GM23338 (cell line): ENCODE results near the gene NINL. TPM values are rescaled to one million over a fixed set of nuclear protein-coding genes. Genes with fewer than 3 reads are reported as not detected.

ENCODE experiments used
- ATAC-seq: fragments of 200-7000 bp; cut with Tn5 transposase; 3 replicates; pipeline ENCODE4 v1.9.1; 2020
- DNase-seq: peaks from one replicate; pipeline ENCODE4 v3.0.0-alpha.2; 2015; ENCODE audit warnings: low spot score
- H2AFZ ChIP-seq: fragments of 200-600 bp; sonication (generic); 2 replicates; pipeline ENCODE4 v1.8.0; 2016; ENCODE audit warnings: antibody characterized with exemption, mild to moderate bottlenecking, moderate library complexity
- H3F3A ChIP-seq: fragments of 200-600 bp; sonication (generic); replicated peaks from 2 replicates; pipeline ENCODE4 v1.8.0; 2017; ENCODE audit warnings: antibody characterized with exemption, mixed run types, low read depth
- H3K27ac ChIP-seq: fragments of 200-600 bp; sonication (generic); 2 replicates; pipeline ENCODE4 v1.6.1; 2016; ENCODE audit warnings: low read depth
- H3K27me3 ChIP-seq: fragments of 200-600 bp; sonication (generic); 2 replicates; pipeline ENCODE4 v1.8.0; 2016; ENCODE audit warnings: mild to moderate bottlenecking, mixed run types, moderate library complexity; ENCODE audit not compliant: insufficient read depth
- H3K36me3 ChIP-seq: fragments of 200-600 bp; sonication (generic); 2 replicates; pipeline ENCODE4 v1.8.0; 2016; ENCODE audit warnings: mild to moderate bottlenecking; ENCODE audit not compliant: insufficient read depth
- H3K4me1 ChIP-seq: fragments of 200-600 bp; sonication (generic); 2 replicates; pipeline ENCODE4 v1.8.0; 2016; ENCODE audit warnings: mild to moderate bottlenecking, moderate library complexity; ENCODE audit not compliant: insufficient read depth
- H3K4me2 ChIP-seq: fragments of 200-600 bp; sonication (generic); 2 replicates; pipeline ENCODE4 v1.7.1; 2017; ENCODE audit warnings: mixed run types
- H3K4me3 ChIP-seq: fragments of 200-600 bp; sonication (generic); 2 replicates; pipeline ENCODE4 v1.6.1; 2016; ENCODE audit warnings: mixed run types
- H3K79me2 ChIP-seq: fragments of 200-600 bp; sonication (generic); replicated peaks from 2 replicates; pipeline ENCODE4 v1.8.0; 2017; ENCODE audit warnings: mild to moderate bottlenecking; ENCODE audit not compliant: insufficient read depth
- H3K9me2 ChIP-seq: fragments of 200-600 bp; sonication (generic); 2 replicates; pipeline ENCODE4 v1.8.0; 2017; ENCODE audit not compliant: insufficient read depth
- H4K20me1 ChIP-seq: fragments of 200-600 bp; sonication (generic); replicated peaks from 2 replicates; pipeline ENCODE4 v1.8.0; 2017; ENCODE audit warnings: mild to moderate bottlenecking; ENCODE audit not compliant: insufficient read depth
- H3K27ac Mint-ChIP-seq: 2 replicates; pipeline ENCODE4 v1.8.0; 2020; ENCODE audit warnings: inconsistent platforms, mild to moderate bottlenecking, moderate library complexity, mixed read lengths
- H3K27me3 Mint-ChIP-seq: 3 replicates; pipeline ENCODE4 v1.8.0; 2022; ENCODE audit warnings: low read depth, mild to moderate bottlenecking, moderate library complexity, mixed read lengths, inconsistent platforms; ENCODE audit not compliant: insufficient read depth, poor library complexity
- H3K36me3 Mint-ChIP-seq: 3 replicates; pipeline ENCODE4 v1.8.0; 2021; ENCODE audit warnings: low read depth, mild to moderate bottlenecking, inconsistent platforms, moderate library complexity, mixed read lengths
- H3K4me1 Mint-ChIP-seq: 3 replicates; pipeline ENCODE4 v1.8.0; 2020; ENCODE audit warnings: mild to moderate bottlenecking, inconsistent platforms, mixed read lengths
- H3K4me3 Mint-ChIP-seq: 3 replicates; pipeline ENCODE4 v1.8.0; 2021; ENCODE audit warnings: moderate library complexity, mild to moderate bottlenecking, inconsistent platforms, mixed read lengths
- H3K9me3 Mint-ChIP-seq: 3 replicates; pipeline ENCODE4 v1.8.0; 2020; ENCODE audit warnings: moderate library complexity, mild to moderate bottlenecking, inconsistent platforms, mixed read lengths
- CTCF ChIP-seq, 2 experiments: fragments of 200-600 bp in 1 of 2; sonication (generic) in 1 of 2; conservative IDR thresholded peaks; 2 replicates each; pipeline versions ENCODE4 v1.5.1 to v1.6.1; 2016 to 2017; ENCODE audit warnings: antibody characterized with exemption in 2 of 2, low read depth in 2 of 2, mild to moderate bottlenecking in 2 of 2, moderate library complexity in 1 of 2
- EZH2phosphoT487 ChIP-seq: fragments of 200-600 bp; sonication (generic); IDR thresholded peaks from one replicate; pipeline ENCODE4 v1.8.1; 2018; ENCODE audit warnings: antibody characterized with exemption; ENCODE audit not compliant: unreplicated experiment
- JUNB ChIP-seq: IDR thresholded peaks from one replicate; pipeline ENCODE4 v1.6.1; 2016; ENCODE audit warnings: antibody characterized with exemption; ENCODE audit not compliant: unreplicated experiment
- NANOG ChIP-seq: IDR thresholded peaks from 2 replicates; pipeline ENCODE4 v1.6.1; 2016; ENCODE audit warnings: antibody characterized with exemption, borderline replicate concordance
- STAT1 ChIP-seq: IDR thresholded peaks from one replicate; pipeline ENCODE4 v1.6.1; 2016; ENCODE audit warnings: antibody characterized with exemption; ENCODE audit not compliant: unreplicated experiment
- ZNF114 ChIP-seq: fragments of 250-450 bp; sonication (Bioruptor Pico); IDR thresholded peaks from 2 replicates; pipeline ENCODE4 v1.5.0; 2020; ENCODE audit warnings: mild to moderate bottlenecking, moderate library complexity
- ZNF331 ChIP-seq: fragments of 250-450 bp; sonication (Bioruptor Pico); IDR thresholded peaks from 2 replicates; pipeline ENCODE4 v1.5.0; 2020; ENCODE audit warnings: low read depth, mild to moderate bottlenecking, moderate library complexity
- polyA plus RNA-seq: library from polyadenylated mRNA; unstranded; fragments of >200 nt; fragmentation: Nextera tagmentation; extraction: Ambion mirVana; gene quantifications from 2 replicates; pipeline ENCODE4 v1.2.1, GENCODE V29; 2016
- total RNA-seq: library from RNA; depleted of rRNA; stranded (reverse); fragments of >200 nt; shearing (Covaris generic); gene quantifications from 2 replicates; pipeline ENCODE4 v1.2.3, GENCODE V29; 2014
- TF ChIP-seq, protein P1 (sequence below): IDR thresholded peaks from 2 replicates; pipeline ENCODE4 v1.6.1; 2016; ENCODE audit warnings: antibody characterized with exemption
- TF ChIP-seq, protein P2 (sequence below): IDR thresholded peaks from one replicate; pipeline ENCODE4 v1.6.1; 2018; ENCODE audit warnings: antibody characterized with exemption; ENCODE audit not compliant: unreplicated experiment

The NINL gene
- total and polyA plus RNA-seq, 2 experiments from 2014 or later, result 18.0 to 31.2 TPM

- no peak overlapping the region for H3K27ac Mint-ChIP-seq
- no peaks in the 10 kb centered on the region for H3K4me1 Mint-ChIP-seq
- peaks cover 3% of the 10 kb centered on the region; the same call in 2 of the 3 replicates for H3K9me3 Mint-ChIP-seq
- no peaks in the 10 kb centered on the region for H3K9me2 ChIP-seq
- H4K20me1 ChIP-seq, result peaks cover 5% of the 10 kb centered on the region; the same call in 1 of the 2 replicates
- no peak overlapping the region for H3K4me3 ChIP-seq
- H3K27ac ChIP-seq, result no peak overlapping the region
- 0 out of 2 replicates have a peak, but pooled peaks cover 3% of the 10 kb centered on the region for H3F3A ChIP-seq
- H3K27me3 ChIP-seq, result no peaks in the 10 kb centered on the region
- ATAC-seq, result no peak
- H3K79me2 ChIP-seq, result no peaks in the 10 kb centered on the region
- peaks cover 45% of the 10 kb centered on the region for H3K36me3 ChIP-seq
- TF ChIP-seq NANOG, result no peak
- no peak for TF ChIP-seq EZH2phosphoT487
- DNase-seq, result no peak
- no peaks in the 10 kb centered on the region for H3K4me1 ChIP-seq
- H3K36me3 Mint-ChIP-seq, result peaks cover 94% of the 10 kb centered on the region
- H2AFZ ChIP-seq, result no peak overlapping the region
- no peak overlapping the region for H3K4me3 Mint-ChIP-seq
- H3K4me2 ChIP-seq, result no peak overlapping the region
- no peaks in the 10 kb centered on the region for H3K27me3 Mint-ChIP-seq
Measured at GRCh38 chr20:25424536-25424935, 160.8 kb downstream of the NINL start.

GRCh38 chr20:25422032-25422431 lies 163.3 kb downstream of the NINL start:
- H3K4me3 Mint-ChIP-seq, result no peak overlapping the region
- Histone ChIP-seq H3K9me2 (no peaks in the 10 kb centered on the region), H3K27ac (peak overlapping the region; percentile 15), H3F3A (0 out of 2 replicates have a peak, but pooled peaks cover 3% of the 10 kb centered on the region), H3K4me2 (no peak overlapping the region), H4K20me1 (peaks cover 1% of the 10 kb centered on the region; the same call in 1 of the 2 replicates), H2AFZ (no peak overlapping the region), H3K4me3 (no peak overlapping the region), H3K36me3 (peaks cover 54% of the 10 kb centered on the region), H3K27me3 (no peaks in the 10 kb centered on the region), H3K4me1 (no peaks in the 10 kb centered on the region), H3K79me2 (peaks cover 6% of the 10 kb centered on the region)
- peaks cover 94% of the 10 kb centered on the region for H3K36me3 Mint-ChIP-seq
- H3K27ac Mint-ChIP-seq, result no peak overlapping the region
- no peaks in the 10 kb centered on the region for H3K27me3 Mint-ChIP-seq
- DNase-seq (no peak), ATAC-seq (no peak)
- peaks cover 3% of the 10 kb centered on the region; the same call in 2 of the 3 replicates for H3K9me3 Mint-ChIP-seq
- H3K4me1 Mint-ChIP-seq, result no peaks in the 10 kb centered on the region
- TF ChIP-seq STAT1 (no peak), JUNB (no peak), CTCF (conservative IDR thresholded peaks at IDR 0.05; ENCODE audit: low read depth in 2 of 2) (no peak), ZNF114 (CRISPR knock-in tag) (no peak), ZNF331 (CRISPR knock-in tag) (no peak), EZH2phosphoT487 (no peak)
- TF ChIP-seq, protein P1, sequence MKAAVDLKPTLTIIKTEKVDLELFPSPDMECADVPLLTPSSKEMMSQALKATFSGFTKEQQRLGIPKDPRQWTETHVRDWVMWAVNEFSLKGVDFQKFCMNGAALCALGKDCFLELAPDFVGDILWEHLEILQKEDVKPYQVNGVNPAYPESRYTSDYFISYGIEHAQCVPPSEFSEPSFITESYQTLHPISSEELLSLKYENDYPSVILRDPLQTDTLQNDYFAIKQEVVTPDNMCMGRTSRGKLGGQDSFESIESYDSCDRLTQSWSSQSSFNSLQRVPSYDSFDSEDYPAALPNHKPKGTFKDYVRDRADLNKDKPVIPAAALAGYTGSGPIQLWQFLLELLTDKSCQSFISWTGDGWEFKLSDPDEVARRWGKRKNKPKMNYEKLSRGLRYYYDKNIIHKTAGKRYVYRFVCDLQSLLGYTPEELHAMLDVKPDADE, result no peak
- TF ChIP-seq, protein P2, sequence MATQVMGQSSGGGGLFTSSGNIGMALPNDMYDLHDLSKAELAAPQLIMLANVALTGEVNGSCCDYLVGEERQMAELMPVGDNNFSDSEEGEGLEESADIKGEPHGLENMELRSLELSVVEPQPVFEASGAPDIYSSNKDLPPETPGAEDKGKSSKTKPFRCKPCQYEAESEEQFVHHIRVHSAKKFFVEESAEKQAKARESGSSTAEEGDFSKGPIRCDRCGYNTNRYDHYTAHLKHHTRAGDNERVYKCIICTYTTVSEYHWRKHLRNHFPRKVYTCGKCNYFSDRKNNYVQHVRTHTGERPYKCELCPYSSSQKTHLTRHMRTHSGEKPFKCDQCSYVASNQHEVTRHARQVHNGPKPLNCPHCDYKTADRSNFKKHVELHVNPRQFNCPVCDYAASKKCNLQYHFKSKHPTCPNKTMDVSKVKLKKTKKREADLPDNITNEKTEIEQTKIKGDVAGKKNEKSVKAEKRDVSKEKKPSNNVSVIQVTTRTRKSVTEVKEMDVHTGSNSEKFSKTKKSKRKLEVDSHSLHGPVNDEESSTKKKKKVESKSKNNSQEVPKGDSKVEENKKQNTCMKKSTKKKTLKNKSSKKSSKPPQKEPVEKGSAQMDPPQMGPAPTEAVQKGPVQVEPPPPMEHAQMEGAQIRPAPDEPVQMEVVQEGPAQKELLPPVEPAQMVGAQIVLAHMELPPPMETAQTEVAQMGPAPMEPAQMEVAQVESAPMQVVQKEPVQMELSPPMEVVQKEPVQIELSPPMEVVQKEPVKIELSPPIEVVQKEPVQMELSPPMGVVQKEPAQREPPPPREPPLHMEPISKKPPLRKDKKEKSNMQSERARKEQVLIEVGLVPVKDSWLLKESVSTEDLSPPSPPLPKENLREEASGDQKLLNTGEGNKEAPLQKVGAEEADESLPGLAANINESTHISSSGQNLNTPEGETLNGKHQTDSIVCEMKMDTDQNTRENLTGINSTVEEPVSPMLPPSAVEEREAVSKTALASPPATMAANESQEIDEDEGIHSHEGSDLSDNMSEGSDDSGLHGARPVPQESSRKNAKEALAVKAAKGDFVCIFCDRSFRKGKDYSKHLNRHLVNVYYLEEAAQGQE, result no peak
